Mucosa of stomach (tissue), 1 donor: ENCODE measurements around the gene USPL1.
"Not testable (repeated sequence)": the region's sequence is repeated elsewhere in the genome, so short reads cannot be mapped to it uniquely, and the experiment has no call there.

Experiments
- H3K27me3 ChIP-seq: one replicate; pipeline ENCODE4 v1.7.0; 2013; ENCODE audit warnings: mild to moderate bottlenecking, low read length; ENCODE audit not compliant: control insufficient read depth, insufficient read depth
- H3K36me3 ChIP-seq: one replicate; pipeline ENCODE4 v1.7.0; 2013; ENCODE audit warnings: low read length; ENCODE audit not compliant: control insufficient read depth, insufficient read depth
- H3K4me1 ChIP-seq: one replicate; pipeline ENCODE4 v1.7.0; 2013; ENCODE audit warnings: mild to moderate bottlenecking, low read length; ENCODE audit not compliant: control insufficient read depth, insufficient read depth
- H3K4me3 ChIP-seq: one replicate; pipeline ENCODE4 v1.7.0; 2013; ENCODE audit warnings: low read length
- H3K9ac ChIP-seq: one replicate; pipeline ENCODE4 v1.7.0; 2013; ENCODE audit warnings: mild to moderate bottlenecking, low read length, moderate library complexity
- H3K9me3 ChIP-seq: one replicate; pipeline ENCODE4 v1.7.0; 2013; ENCODE audit warnings: mild to moderate bottlenecking, low read length, moderate library complexity; ENCODE audit not compliant: control insufficient read depth
- donor health status: Pancreatic carcinoma.

USPL1 gene

GRCh38 chr13:30618186-30618929 lies 638 bp downstream of the USPL1 start:
- Histone ChIP-seq H3K36me3 (peaks cover under 1% of the 10 kb centered on the region), H3K4me3 (peak overlapping the region; percentile 98), H3K9me3 (no peaks in the 10 kb centered on the region), H3K4me1 (peaks cover 11% of the 10 kb centered on the region), H3K27me3 (no peaks in the 10 kb centered on the region), H3K9ac (peak overlapping the region; percentile 92)

GRCh38 chr13:30618930-30619279 lies 1.2 kb downstream of the USPL1 start:
- Histone ChIP-seq H3K36me3 (peaks cover 6% of the 10 kb centered on the region), H3K9me3 (no peaks in the 10 kb centered on the region), H3K4me3 (peak overlapping the region; percentile 98), H3K27me3 (no peaks in the 10 kb centered on the region), H3K9ac (peak overlapping the region; percentile 92), H3K4me1 (peaks cover 11% of the 10 kb centered on the region)

- Histone ChIP-seq H3K9me3 (no peaks in the 10 kb centered on the region), H3K36me3 (peaks cover 6% of the 10 kb centered on the region), H3K4me1 (peaks cover 11% of the 10 kb centered on the region), H3K4me3 (no peak overlapping the region), H3K27me3 (no peaks in the 10 kb centered on the region), H3K9ac (no peak overlapping the region)
These were observed 2.0 kb downstream of the USPL1 start for GRCh38 chr13:30619731-30620130.

GRCh38 chr13:30620941-30621340 lies 3.2 kb downstream of the USPL1 start:
- Histone ChIP-seq H3K9ac (no peak overlapping the region), H3K4me3 (no peak overlapping the region), H3K4me1 (peaks cover 11% of the 10 kb centered on the region), H3K27me3 (no peaks in the 10 kb centered on the region), H3K36me3 (peaks cover 6% of the 10 kb centered on the region), H3K9me3 (no peaks in the 10 kb centered on the region)

DNA sequence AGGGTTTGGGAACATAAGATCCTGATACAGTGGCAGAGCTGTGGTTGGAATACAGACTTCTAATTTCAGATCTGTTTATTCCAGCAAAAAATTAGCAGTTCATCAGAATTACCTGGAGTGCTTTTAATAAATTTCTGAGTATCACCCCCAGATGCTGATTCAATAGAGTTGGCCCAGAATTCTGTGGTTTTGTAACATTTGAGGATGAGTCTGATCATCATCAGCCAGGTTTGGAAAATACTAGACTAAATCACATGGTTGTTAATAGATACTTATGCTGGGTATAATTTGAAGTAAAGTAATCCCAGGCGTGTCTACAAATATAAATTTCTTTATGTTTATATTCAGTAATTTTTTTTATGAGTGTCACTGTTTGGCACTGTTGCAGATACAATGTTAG lies 4.8 kb downstream of the USPL1 start:
- Histone ChIP-seq H3K9me3 (no peaks in the 10 kb centered on the region), H3K4me3 (no peak overlapping the region), H3K4me1 (peaks cover 11% of the 10 kb centered on the region), H3K9ac (no peak overlapping the region), H3K27me3 (no peaks in the 10 kb centered on the region), H3K36me3 (peaks cover 6% of the 10 kb centered on the region)

DNA sequence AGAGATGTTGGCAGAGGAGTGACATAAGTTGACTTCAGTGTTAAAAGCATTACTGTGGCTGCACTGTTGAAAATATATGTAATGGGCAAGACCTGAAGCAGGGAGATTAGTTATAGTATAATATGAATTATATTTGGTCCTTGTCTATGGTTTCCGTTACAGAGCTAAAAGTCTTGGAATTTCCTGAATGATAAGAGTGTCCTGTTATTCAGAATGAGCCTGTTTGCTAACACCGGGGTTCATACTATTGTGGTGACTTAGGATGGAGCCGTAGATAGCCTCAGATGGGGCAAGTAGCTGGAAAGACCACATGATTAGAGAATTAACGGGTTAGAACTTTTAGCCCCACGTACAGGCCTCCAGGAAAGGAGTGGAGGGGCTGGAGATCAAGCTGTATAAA lies 5.7 kb downstream of the USPL1 start:
- Histone ChIP-seq H3K27me3 (no peaks in the 10 kb centered on the region), H3K4me1 (peaks cover 11% of the 10 kb centered on the region), H3K9ac (no peak overlapping the region), H3K4me3 (no peak overlapping the region), H3K36me3 (peaks cover 6% of the 10 kb centered on the region), H3K9me3 (no peaks in the 10 kb centered on the region)

DNA sequence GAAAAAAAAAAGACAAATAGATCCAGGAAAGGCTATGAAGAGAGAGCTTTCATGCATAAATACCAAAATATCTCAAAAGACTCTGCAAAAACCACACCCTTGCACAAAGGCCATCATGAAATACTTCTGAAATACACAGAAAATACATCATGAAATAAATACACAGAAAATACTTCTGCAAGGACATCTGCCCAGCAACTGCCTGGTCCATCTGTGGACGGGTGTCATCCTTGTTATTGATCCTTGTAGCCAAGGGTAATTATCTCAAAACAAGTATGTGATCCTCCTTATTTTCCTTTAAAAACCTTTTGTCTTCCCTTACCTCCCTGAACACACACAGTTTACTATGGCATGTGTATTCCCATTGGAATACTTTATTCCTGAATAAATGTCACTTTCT lies 6.9 kb downstream of the USPL1 start:
- Histone ChIP-seq H3K4me3 (no peak overlapping the region), H3K27me3 (no peaks in the 10 kb centered on the region), H3K4me1 (peaks cover 3% of the 10 kb centered on the region), H3K9me3 (no peaks in the 10 kb centered on the region), H3K36me3 (peaks cover 6% of the 10 kb centered on the region), H3K9ac (no peak overlapping the region)

DNA sequence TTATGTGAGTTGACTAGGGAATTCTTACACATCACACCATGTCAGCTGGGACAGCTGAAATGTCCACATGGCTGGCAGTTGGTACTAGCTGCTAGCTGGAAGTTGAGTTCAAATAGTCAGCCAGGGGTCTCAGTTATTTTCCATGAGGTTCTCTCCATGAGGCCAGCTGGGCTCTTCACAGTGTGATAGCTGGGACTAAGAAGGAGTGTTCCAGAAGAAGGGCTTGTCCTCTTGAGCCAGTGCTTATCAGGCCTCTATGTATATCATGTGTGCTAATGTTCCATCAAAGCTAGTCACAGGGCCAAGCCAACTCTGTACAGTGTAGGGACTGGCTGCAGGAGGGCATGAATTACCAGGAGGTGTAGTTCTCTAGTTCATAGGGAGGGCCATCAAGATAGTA lies 11.8 kb downstream of the USPL1 start:
- H3K36me3 ChIP-seq = no peaks in the 10 kb centered on the region

DNA sequence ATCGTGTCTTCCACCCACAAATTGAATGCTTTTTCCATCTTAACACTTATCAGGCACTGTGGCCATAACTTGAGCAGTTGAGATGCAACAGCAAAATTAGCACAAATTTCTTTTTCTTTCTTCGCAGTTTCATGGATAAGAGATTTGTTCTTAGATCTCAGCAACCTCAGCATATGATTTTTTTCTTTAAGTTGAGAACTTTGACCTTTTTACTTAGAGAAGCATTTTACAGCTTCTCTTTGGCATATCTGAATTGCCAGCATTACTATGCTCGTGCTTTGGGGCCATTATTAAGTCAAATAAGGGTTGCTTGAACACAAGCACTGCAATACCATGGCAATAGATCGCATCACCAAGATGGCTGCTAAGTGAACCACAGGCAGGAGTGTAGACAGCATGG lies 16.1 kb downstream of the USPL1 start:
- no peak overlapping the region for H3K9ac ChIP-seq
- H3K27me3 ChIP-seq = no peaks in the 10 kb centered on the region
- H3K9me3 ChIP-seq = no peaks in the 10 kb centered on the region
- no peak overlapping the region for H3K4me3 ChIP-seq
- H3K4me1 ChIP-seq = no peaks in the 10 kb centered on the region
- H3K36me3 ChIP-seq = no peaks in the 10 kb centered on the region

More for the DNA sequence above, 11.8 kb downstream of the USPL1 start:
- H3K9me3 ChIP-seq = no peaks in the 10 kb centered on the region
- no peaks in the 10 kb centered on the region for H3K27me3 ChIP-seq
- no peak overlapping the region for H3K9ac ChIP-seq
- H3K4me1 ChIP-seq = no peaks in the 10 kb centered on the region
- H3K4me3 ChIP-seq = no peak overlapping the region

DNA sequence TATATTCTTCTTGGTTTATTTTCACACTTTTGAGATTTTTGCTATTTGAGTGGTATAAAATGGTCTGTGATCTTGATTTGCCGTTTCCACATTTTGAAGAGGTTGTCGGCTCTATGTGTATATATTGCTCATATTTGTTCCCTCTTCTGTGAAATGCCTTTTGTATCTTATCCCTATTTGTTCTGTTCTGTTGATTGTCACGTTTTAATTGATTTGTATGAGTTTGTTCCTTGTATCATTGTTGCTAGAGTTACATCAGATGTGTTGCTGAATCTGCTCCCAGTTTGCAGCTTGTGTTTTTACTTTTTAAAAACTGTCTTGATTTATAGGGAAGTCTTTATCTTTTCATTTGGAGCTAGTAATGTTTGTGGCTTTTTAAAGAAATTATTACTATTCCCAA lies 17.1 kb downstream of the USPL1 start:
- H3K9ac ChIP-seq = no peak overlapping the region
- H3K4me1 ChIP-seq = no peaks in the 10 kb centered on the region
- H3K27me3 ChIP-seq = no peaks in the 10 kb centered on the region
- H3K9me3 ChIP-seq = no peaks in the 10 kb centered on the region
- no peak overlapping the region for H3K4me3 ChIP-seq
- no peaks in the 10 kb centered on the region for H3K36me3 ChIP-seq

DNA sequence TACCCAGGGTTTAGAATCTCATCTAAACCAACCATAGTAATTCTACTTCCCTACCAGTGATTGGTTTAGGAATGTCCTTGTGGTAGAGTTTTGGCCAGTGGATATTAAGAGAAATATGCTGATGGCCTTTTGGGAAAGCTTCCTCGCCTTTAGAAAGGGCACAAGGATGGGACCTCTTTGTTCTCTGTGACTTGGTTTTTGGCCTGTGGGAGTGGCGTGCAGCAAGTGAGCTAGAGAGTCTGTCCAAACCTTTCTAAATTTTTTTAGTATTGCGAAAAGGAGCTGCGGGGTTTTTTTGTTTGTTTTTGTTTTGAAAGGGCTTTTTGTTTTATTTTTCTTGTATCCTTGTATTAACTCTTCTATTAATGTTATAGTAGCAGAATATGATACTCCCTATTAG lies 20.6 kb downstream of the USPL1 start:
- Histone ChIP-seq H3K36me3 (peaks cover 5% of the 10 kb centered on the region), H3K4me1 (no peaks in the 10 kb centered on the region), H3K27me3 (no peaks in the 10 kb centered on the region), H3K4me3 (no peak overlapping the region), H3K9me3 (no peaks in the 10 kb centered on the region), H3K9ac (no peak overlapping the region)

DNA sequence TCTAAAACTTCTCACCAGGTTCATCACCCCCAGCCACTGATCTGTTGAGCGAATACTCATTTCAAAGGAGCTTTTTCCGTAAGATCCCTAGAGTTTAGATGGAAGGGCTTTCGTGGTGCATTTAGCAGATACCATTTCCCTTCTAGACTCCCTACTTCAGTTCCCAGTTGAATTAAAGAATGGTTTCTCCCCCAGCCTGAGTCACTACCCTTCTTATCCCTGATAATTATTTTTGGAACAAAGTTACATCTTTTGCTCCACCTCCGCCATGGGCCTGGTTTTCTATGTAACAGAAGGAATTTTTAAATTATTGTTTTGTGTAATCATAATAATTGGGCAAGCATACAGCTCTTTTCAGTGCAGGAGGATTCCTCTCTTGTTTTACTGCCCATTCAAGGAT lies 22.0 kb downstream of the USPL1 start:
- no peak overlapping the region for H3K9ac ChIP-seq
- H3K4me3 ChIP-seq = no peak overlapping the region
- H3K9me3 ChIP-seq = no peaks in the 10 kb centered on the region
- no peaks in the 10 kb centered on the region for H3K4me1 ChIP-seq
- no peaks in the 10 kb centered on the region for H3K27me3 ChIP-seq
- H3K36me3 ChIP-seq = peaks cover 5% of the 10 kb centered on the region

DNA sequence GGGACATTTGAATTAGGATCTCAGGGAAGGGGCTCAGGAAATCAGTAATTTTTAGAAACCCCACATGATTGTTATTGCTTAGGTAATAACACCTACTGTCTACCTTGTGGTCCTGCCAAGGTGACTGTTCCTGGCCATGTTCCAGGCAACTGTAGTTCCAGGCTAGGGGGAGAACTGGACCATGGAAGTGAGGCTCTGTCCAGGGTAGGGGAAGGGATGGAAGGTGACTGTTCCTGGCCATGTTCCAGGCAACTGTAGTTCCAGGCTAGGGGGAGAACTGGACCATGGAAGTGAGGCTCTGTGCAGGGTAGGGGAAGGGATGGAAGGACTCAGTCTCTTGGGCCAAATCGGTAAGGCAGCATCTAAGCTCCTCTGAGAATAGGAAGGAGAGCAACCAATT lies 23.5 kb downstream of the USPL1 start:
- not testable (repeated sequence) for H3K36me3 ChIP-seq, H3K9me3 ChIP-seq

More for the DNA sequence above, 23.5 kb downstream of the USPL1 start:
- not testable (repeated sequence) for H3K4me3 ChIP-seq, H3K27me3 ChIP-seq, H3K4me1 ChIP-seq, H3K9ac ChIP-seq
